ENCODE measurements around the gene OLIG3. TPM values are rescaled to one million over a fixed set of nuclear protein-coding genes. Genes with fewer than 3 reads are reported as not detected.

Gene OLIG3
- total RNA-seq, 4 donors from 2014 or later: not detected

- Histone ChIP-seq H3K9me3 (no peaks in the 10 kb centered on the region), H3K4me1 (no peaks in the 10 kb centered on the region), H3K27me3 (peaks cover 0 to 29% (median 0%) of the 10 kb centered on the region in 4 donors), H3K4me3 (no peak overlapping the region), H3K27ac (no peak overlapping the region), H3K36me3 (no peaks in the 10 kb centered on the region)
- TF ChIP-seq CTCF (IDR thresholded peaks at IDR 0.05) (no peak), POLR2A (IDR thresholded peaks at IDR 0.05) (no peak)
- DNase-seq: no peak
- WGBS, 2 donors: 82 to 83% methylated on average over 3 of the region's 3 CpGs
- intact Hi-C loops (cut with DNase I): no loop called here
Measured at GRCh38 chr6:137473598-137473997, 20.6 kb downstream of the OLIG3 start.

GRCh38 chr6:137472641-137473137 lies 21.5 kb downstream of the OLIG3 start:
- no peak overlapping the region for H3K4me3 ChIP-seq
- intact Hi-C loops (cut with DNase I): no loop called here
- WGBS, 2 donors: 94 to 95% methylated on average over 3 of the region's 3 CpGs
- peaks cover 0 to 29% (median 0%) of the 10 kb centered on the region in 4 donors for H3K27me3 ChIP-seq
- no peaks in the 10 kb centered on the region for H3K4me1 ChIP-seq
- no peak for DNase-seq
- TF ChIP-seq CTCF (IDR thresholded peaks at IDR 0.05) (no peak), POLR2A (IDR thresholded peaks at IDR 0.05) (no peak)
- H3K36me3 ChIP-seq: no peaks in the 10 kb centered on the region
- H3K27ac ChIP-seq: no peak overlapping the region
- H3K9me3 ChIP-seq: no peaks in the 10 kb centered on the region

GRCh38 chr6:137471986-137472385 lies 22.2 kb downstream of the OLIG3 start:
- intact Hi-C loops (cut with DNase I): no loop called here
- TF ChIP-seq POLR2A (IDR thresholded peaks at IDR 0.05) (no peak), CTCF (IDR thresholded peaks at IDR 0.05) (no peak)
- Histone ChIP-seq H3K36me3 (no peaks in the 10 kb centered on the region), H3K27ac (no peak overlapping the region), H3K9me3 (no peaks in the 10 kb centered on the region), H3K27me3 (peaks cover 0 to 29% (median 0%) of the 10 kb centered on the region in 4 donors), H3K4me3 (no peak overlapping the region), H3K4me1 (no peaks in the 10 kb centered on the region)
- WGBS, 2 donors: 38 to 73% methylated on average over 2 of the region's 2 CpGs
- no peak for DNase-seq

- H3K9me3 ChIP-seq: no peaks in the 10 kb centered on the region
- H3K4me1 ChIP-seq: no peaks in the 10 kb centered on the region
- no peak overlapping the region for H3K4me3 ChIP-seq
- no peaks in the 10 kb centered on the region for H3K36me3 ChIP-seq
- WGBS, 2 donors: 72 to 75% methylated on average over 4 to 5 of the region's 5 CpGs
- DNase-seq: no peak
- no peak overlapping the region for H3K27ac ChIP-seq
- intact Hi-C loops (cut with DNase I): no loop called here
- TF ChIP-seq POLR2A (IDR thresholded peaks at IDR 0.05): no peak
- peaks cover 0 to 29% (median 0%) of the 10 kb centered on the region in 4 donors for H3K27me3 ChIP-seq
Measured at GRCh38 chr6:137471497-137471896, 22.7 kb downstream of the OLIG3 start.

GRCh38 chr6:137467211-137467610 lies 27.0 kb downstream of the OLIG3 start:
- Histone ChIP-seq H3K36me3 (no peaks in the 10 kb centered on the region), H3K27me3 (peaks cover 0 to 14% (median 0%) of the 10 kb centered on the region in 4 donors), H3K4me3 (no peak overlapping the region), H3K9me3 (no peaks in the 10 kb centered on the region), H3K27ac (no peak overlapping the region), H3K4me1 (no peaks in the 10 kb centered on the region)
- intact Hi-C loops (cut with DNase I): no loop called here
- TF ChIP-seq CTCF (IDR thresholded peaks at IDR 0.05): no peak
- TF ChIP-seq POLR2A (IDR thresholded peaks at IDR 0.05): no peak
- no peak for DNase-seq
- whole genome bisulfite sequencing, 2 donors: 90 to 94% methylated on average over 4 to 6 of the region's 6 CpGs

Measured in esophagus squamous epithelium (tissue), 5 donors.